Lower leg skin (tissue), 3 donors: ENCODE results near the gene OR2H2.

ENCODE experiments used
- CTCF ChIP-seq, 3 donors: fragments of 450-650 bp; IDR thresholded peaks; one replicate each; pipeline ENCODE4 v1.5.1; 2016; ENCODE audit warnings: antibody characterized with exemption in 3 of 3, mild to moderate bottlenecking in 3 of 3, moderate library complexity in 2 of 3
- POLR2A ChIP-seq, 2 donors: fragments of 450-650 bp; IDR thresholded peaks; one replicate each; pipeline ENCODE4 v1.6.1; 2016 to 2017; ENCODE audit warnings: antibody characterized with exemption in 2 of 2, mild to moderate bottlenecking in 1 of 2, moderate library complexity in 1 of 2

- TF ChIP-seq CTCF (IDR thresholded peaks at IDR 0.05): no peak
- no peak for TF ChIP-seq POLR2A (IDR thresholded peaks at IDR 0.05)
Observed at GRCh38 chr6:29590218-29590808, 5.4 kb downstream of the OR2H2 start.
